Activated CD4-positive, alpha-beta T cell treated with anti-CD3 and anti-CD28 coated beads for 4 hours (primary cell): ENCODE results near the gene RALGPS2.

ENCODE experiments used
- DNase-seq, 2 donors: peaks; one replicate each; pipeline ENCODE4 v3.0.0-alpha.2; 2020

Gene RALGPS2

GRCh38 chr1:178926046-178926445, 201.0 kb downstream of the RALGPS2 start:
- DNase-seq = no peak

- DNase-seq = no peak
These were observed 202.0 kb downstream of the RALGPS2 start for GRCh38 chr1:178927003-178927402.

- DNase-seq = no peak
These were observed 203.0 kb downstream of the RALGPS2 start for GRCh38 chr1:178928041-178928440.

- no peak for DNase-seq
These were observed 203.9 kb downstream of the RALGPS2 start for GRCh38 chr1:178928976-178929375.

GRCh38 chr1:178931858-178932551, 207.0 kb downstream of the RALGPS2 start:
- no peak for DNase-seq

- DNase-seq = no peak
These were observed 207.5 kb downstream of the RALGPS2 start for GRCh38 chr1:178932552-178932906.

GRCh38 chr1:178933105-178933561, 208.1 kb downstream of the RALGPS2 start:
- DNase-seq = no peak

- no peak for DNase-seq
These were observed 208.9 kb downstream of the RALGPS2 start for GRCh38 chr1:178933709-178934490.

- no peak for DNase-seq
These were observed 209.5 kb downstream of the RALGPS2 start for GRCh38 chr1:178934546-178934945.

GRCh38 chr1:178935610-178936009, 210.6 kb downstream of the RALGPS2 start:
- no peak for DNase-seq

GRCh38 chr1:178937695-178938094, 212.7 kb downstream of the RALGPS2 start:
- DNase-seq = no peak

- no peak for DNase-seq
These were observed 213.3 kb downstream of the RALGPS2 start for GRCh38 chr1:178938101-178938958.

- DNase-seq = no peak
These were observed 213.9 kb downstream of the RALGPS2 start for GRCh38 chr1:178938959-178939317.

- no peak for DNase-seq
These were observed 214.5 kb downstream of the RALGPS2 start for GRCh38 chr1:178939338-178940067.

- DNase-seq = no peak
These were observed 215.2 kb downstream of the RALGPS2 start for GRCh38 chr1:178940068-178940765.

GRCh38 chr1:178941261-178941689, 216.2 kb downstream of the RALGPS2 start:
- no peak for DNase-seq

GRCh38 chr1:178941849-178942248, 216.8 kb downstream of the RALGPS2 start:
- no peak for DNase-seq

- no peak for DNase-seq
These were observed 217.5 kb downstream of the RALGPS2 start for GRCh38 chr1:178942285-178943198.

- no peak for DNase-seq
These were observed 219.7 kb downstream of the RALGPS2 start for GRCh38 chr1:178944729-178945128.

- DNase-seq = no peak
These were observed 220.8 kb downstream of the RALGPS2 start for GRCh38 chr1:178945763-178946266.

- no peak for DNase-seq
These were observed 221.4 kb downstream of the RALGPS2 start for GRCh38 chr1:178946416-178946815.
